HG02798 (cell line): ENCODE data around the gene EMB.
"Not testable (repeated sequence)": the region's sequence is repeated elsewhere in the genome, so short reads cannot be mapped to it uniquely, and the experiment has no call there.

ENCODE experiments used
- ATAC-seq: cut with Tn5 transposase; IDR thresholded peaks from one replicate; pipeline ENCODE4 v1.9.1; 2021; ENCODE audit warnings: mild to moderate bottlenecking; ENCODE audit not compliant: unreplicated experiment, poor library complexity

EMB gene, protein sequence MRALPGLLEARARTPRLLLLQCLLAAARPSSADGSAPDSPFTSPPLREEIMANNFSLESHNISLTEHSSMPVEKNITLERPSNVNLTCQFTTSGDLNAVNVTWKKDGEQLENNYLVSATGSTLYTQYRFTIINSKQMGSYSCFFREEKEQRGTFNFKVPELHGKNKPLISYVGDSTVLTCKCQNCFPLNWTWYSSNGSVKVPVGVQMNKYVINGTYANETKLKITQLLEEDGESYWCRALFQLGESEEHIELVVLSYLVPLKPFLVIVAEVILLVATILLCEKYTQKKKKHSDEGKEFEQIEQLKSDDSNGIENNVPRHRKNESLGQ

DNA sequence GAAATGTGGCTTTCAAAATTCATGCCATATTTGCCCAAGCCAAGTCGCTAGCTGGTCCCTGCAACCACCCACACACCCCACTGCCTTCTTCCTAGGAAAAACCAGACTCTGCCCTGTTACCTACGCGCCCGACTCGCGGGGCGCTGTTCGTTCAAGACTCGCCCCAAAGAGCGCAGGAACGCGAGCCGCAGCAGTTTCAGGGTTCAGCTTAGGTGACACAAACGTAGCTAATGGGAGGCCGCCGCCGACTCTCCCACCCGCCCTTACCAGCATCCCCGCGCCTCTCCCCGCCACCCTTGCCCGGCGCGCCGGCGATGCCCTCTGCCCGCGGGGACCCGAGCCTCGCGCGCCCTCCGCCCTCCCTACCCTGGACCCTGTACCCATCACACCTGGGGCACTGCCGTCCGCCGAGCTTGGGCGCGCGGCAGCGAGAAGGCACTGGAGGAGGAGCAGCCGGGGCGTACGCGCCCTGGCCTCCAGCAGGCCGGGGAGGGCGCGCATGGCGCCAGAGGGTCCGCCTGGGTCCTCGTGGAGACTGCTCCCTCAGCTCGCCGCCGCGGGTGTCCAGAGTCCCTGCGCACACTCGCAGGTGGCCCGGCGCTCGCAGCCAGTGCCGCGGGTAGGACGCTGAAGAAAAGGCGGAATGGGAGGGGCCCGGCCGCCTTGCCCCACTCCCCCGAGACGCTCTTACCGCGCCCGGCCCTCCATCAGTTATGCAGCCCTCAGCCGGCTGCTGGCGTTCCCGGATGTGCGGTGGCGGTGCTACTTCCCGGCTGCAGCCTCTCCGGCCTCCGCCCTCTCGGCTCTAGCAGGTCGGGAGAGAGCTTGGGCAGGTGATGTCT, at the start of gene EMB:
Gene EMB, minus strand, starts transcription at position 638 of the 842 bp plus-strand sequence. Its CDS starts 137 bp downstream, at position 501.
- peak; percentile 58 for ATAC-seq

DNA sequence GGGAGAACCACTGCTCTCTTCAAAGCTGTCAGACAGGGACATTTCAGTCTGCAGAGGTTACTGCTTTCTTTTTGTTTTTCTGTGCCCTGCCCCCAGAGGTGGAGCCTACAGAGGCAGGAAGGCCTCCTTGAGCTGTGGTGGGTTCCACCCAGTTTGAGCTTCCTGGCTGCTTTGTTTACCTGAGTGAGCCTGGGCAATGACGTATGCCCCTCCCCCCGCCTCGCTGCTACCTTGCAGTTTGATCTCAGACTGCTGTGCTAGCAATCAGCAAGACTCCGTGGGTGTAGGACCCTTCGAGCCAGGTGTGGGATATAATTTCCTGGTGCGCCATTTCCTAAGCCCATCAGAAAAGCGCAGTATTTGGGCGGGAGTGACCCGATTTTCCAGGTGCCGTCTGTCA, 48.4 kb upstream of the EMB start:
- ATAC-seq, result not testable (repeated sequence)

DNA sequence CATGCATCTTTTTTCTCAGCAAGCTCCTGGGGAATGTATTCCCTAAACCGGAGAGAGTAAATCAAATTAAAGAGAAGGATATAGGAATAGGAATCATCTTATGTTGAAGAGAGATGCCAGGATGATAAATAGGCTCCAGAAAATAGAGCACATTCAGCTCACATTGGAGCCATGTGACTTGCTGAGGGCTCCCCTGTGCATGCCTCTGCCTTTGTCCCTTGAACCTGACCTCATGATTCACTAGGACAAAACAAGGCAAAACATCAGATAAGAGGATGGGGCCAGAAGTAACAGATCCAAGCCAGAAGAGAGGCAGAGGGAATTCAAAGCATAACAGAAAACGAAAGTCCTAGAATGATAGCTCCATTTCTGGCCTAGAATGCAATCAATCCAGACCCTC, 37.7 kb upstream of the EMB start:
- ATAC-seq, result not testable (repeated sequence)

DNA sequence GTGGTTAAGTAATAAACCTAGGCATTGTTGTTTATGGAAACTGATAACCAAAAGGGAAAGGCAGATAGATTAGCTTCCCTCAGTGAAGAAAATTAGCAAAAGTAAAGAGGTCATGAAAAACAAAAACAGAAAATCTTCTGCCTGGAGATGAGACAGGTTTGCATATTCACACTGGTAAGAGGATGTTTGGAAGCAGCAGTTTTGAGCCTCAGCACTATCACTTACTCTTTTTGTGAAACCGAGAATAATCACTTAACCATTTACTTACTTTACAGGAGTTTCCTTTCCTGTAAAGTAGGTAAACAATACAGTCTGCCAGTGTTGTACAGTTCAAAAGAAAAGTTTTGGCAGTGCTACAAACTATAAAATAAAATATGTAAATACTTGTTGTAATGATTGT, 35.5 kb upstream of the EMB start:
- peak; percentile 95 for ATAC-seq

DNA sequence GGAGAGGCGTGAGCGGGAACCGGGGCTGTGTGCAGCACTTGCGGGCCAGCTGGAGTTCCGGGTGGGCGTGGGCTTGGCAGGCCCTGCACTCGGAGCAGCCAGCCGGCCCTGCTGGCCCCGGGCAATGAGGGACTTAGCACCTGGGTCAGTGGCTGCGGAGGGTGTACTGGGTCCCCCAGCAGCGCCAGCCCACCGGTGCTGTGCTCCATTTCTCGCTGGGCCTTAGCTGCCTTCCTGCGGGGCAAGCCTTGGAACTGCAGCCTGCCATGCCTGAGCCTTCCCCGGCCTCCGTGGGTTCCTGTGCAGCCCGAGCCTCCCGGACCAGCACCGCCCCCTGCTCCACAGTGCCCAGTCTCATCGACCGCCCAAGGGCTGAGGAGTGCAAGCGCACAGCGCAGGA, 23.9 kb upstream of the EMB start:
- not testable (repeated sequence) for ATAC-seq

DNA sequence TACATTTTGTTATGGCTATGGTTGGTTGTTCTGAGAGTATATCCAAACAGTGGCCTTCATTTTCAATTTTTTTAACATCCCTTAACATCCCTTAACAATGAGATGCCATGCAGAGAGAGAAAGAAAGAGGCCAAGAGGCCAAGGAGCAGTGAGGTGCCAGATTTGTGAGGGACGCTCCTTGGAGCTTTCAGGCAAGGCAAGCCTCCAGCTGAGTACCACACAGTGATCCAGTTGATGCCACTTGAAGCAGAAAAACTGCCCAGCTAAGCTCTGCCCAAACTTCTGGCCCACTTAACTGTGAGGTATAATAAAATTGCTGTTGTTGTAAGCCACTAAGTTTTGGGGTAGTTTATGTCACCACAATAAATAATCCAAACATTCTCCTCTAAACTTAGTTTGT, 22.6 kb upstream of the EMB start:
- ATAC-seq, result no peak

DNA sequence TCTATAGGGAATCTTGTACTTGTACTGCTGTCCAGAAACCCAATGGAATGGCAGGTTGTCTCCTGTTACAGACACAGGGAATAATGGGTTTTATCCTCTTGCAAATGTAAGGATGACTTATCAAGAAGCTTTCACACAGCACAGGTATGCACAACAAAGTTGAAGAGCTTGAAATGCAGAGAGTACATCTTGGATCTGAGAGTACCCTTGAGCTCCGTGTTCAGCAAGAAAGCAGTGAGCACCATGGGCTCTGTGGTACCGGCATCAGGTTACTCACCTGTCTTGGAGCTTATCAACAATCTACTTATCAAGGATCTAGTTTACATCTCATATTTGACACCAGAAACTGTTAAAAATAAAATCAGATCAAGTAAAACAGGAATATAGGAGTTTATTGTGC, 22.0 kb upstream of the EMB start:
- no peak for ATAC-seq

DNA sequence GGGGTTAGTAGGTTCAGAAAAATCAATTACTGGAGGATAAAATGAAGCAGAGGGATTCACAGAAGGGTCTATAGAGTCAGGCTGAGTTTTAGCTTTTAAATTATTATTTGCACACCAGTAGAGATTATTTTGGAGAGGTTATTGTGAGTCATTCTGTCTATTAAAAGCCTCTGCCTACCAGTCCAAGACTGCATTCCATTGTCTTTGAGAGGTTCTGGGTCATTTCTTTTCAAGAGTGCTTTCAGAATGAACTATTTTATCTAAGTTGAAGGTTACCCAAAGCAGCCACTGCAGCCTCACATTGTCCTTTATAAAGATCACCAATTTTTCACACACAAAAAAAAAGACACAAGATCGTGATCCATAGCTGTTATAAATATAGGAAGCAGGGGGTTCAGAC, 21.5 kb upstream of the EMB start:
- ATAC-seq, result not testable (repeated sequence)

DNA sequence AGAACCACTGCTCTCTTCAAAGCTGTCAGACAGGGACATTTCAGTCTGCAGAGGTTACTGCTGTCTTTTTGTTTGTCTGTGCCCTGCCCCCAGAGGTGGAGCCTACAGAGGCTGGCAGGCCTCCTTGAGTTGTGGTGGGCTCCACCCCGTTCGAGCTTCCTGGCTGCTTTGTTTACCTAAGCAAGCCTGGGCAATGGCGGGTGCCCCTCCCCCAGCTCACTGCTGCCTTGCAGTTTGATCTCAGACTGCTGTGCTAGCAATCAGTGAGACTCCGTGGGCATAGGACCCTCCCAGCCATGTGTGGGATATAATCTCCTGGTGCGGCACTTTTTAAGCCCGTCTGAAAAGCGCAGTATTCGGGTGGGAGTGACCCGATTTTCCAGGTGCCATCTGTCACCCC, 17.3 kb upstream of the EMB start:
- ATAC-seq, result not testable (repeated sequence)

DNA sequence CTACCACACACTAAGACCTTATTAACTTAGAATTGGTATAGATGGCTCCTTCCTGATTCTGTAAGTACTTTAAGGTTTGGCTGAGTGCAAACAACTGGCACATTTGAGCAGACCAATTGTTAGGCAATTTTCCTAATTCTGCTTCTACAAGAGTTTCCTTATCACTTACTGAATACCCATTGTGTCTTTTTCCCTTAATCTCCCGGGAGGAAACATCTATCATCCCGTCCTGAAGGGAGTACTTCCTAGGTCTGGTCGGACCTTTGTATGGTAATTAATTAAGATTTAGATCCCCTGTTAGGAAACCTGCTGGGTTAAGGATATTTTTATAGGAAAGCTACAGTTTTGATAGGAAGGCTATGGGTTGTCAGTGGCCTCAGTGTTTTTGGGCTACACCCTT, 8.2 kb upstream of the EMB start:
- ATAC-seq, result not testable (repeated sequence)

DNA sequence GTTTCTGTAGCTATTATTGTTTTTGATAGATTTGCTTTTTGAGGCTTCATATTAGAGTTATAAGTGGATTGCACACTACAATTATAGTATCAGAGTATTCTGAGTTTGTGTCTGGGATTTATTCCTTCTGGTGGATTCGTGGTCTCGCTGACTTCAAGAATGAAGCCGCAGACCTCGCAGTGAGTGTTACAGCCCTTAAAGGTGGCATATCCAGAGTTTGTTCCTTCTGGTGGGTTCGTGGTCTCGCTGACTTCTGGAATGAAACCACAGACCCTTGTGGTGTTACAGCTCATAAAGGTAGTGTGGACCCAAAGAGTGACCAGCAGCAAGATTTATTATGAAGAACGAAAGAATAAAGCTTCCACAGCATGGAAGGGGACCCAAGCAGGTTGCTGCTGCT, 6.9 kb upstream of the EMB start:
- no peak for ATAC-seq

DNA sequence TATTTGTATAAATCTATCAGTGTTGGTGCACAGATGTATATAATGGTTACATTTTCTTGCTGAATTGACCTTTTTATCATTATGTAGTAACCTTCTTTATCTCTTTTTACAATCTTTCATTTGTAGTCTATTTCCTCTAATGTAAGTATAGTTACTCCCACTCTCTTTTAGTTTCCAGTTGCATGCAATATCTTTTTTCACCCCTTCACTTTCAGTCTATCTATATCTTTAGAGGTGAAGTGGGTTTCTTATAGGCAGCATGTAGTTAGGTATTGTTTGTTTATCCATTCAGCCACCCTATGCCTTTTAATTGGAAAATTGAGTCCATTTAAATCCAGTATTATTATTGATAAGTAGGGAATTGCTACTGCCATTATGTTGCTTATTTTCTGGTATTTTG, 6.1 kb upstream of the EMB start:
- ATAC-seq, result no peak

DNA sequence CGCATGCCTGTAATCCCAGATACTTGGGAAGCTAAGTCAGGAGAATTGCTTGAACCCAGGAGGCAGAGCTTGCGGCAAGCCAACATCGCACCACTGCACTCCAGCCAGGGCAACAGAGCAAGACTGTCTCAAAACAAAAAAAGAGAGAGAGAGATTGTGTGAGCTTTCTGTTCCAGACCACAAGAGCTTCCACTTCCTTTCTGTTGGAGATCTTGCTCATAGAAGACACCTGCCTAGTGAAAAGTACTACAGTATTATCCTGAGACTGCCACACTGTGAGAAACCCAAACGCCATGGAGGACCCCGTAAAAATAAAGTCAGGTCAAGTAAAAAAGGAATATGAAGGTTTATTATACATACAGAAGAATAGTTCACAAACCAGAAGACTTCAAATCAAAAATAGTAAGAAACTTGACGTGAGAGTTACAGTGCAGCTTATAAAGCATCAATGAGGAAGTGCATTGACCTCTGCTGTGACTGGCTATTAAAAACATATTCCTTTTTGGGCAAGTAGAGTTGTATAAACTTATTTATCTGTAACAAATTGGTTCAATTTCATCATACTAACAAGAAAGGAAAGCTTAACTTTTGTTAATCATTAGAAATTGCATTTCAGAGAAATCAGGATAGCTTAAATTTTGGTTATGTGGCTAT, 4.3 kb upstream of the EMB start:
- peak; percentile 82 for ATAC-seq

DNA sequence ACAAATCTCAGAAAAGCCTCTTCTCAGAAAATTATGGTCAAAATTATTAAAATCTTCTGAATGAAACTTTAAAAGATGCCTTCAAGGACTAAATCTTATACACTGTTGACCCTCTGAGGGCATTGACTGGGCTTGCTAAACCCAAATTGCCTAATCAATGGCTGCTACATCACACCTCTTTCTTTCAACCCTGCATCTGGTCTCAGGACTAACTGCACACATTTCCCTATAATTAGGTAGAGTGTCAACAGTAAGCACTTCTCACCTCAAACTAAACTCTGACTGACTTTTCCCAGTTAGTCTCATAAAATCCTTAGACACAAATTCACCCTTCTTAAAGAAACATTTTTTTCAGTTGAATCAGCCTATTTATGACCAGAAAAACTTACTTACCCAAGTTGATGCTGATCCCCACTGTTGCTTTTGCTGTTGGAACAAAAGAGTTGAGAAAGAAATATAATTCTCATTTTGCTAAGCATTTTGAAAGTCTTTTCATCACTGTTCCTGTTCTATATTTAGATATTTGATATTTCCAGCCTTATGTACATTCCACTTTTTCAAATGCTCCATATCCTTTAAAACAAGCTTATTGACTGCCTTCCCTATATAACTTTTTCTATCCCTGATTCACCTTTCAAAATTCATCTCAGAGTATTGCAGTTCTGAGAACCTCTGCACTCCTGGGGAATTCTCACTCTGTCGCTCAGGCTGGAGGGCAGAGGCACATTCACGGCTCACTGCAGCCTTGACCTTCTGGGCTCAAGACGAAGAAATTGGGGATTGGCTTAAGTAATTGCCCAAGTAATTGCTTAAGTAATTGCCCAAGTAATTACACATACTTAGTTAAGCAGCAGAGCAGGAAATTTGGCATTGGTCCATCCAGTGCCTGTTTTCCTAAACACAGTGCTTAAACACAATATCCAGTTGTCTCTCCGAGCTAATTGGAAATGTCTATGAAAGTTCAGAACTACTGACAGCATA, 1.8 kb upstream of the EMB start:
- ATAC-seq, result not testable (repeated sequence)

DNA sequence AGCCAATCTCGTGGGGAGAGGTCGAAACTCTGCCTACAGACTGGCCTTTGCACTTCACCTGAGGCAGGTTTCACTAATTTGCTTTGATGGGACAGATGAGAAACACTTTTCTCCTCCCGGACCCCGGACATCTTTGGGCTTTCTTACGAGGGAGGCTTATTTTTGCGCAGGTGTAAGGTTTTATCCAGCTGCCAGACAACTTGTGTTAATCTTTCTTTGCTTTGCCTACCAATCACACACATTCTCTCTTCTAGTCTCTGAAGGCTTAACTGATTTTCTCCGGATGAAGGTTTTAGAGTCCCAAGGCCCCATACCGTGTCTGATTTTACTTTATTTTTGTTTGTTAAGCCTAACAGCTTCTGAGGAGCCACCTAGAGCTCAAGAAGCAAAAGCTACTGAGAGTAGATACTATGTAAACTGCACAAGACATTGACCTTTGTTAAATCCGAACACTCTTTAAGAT, 436 bp upstream of the EMB start:
- ATAC-seq, result no peak

DNA sequence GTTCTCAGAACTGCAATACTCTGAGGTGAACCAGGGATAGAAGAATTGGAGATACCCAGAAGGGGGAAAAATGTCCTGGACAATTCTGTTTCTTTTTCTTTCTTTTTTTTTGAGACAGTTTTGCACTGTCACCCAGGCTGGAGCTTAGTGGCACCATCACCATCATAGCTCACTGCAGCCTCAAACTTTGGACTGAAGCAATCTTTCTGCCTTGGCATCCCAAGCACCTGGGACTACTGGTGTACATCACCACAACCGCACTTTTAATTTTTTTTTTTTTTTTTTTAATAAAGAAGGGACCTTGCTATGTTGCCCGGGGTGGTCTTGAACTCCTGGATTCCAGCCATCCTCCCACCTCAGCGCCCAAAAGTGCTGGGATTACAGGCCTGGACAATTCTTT, 1.9 kb downstream of the EMB start:
- ATAC-seq, result no peak

DNA sequence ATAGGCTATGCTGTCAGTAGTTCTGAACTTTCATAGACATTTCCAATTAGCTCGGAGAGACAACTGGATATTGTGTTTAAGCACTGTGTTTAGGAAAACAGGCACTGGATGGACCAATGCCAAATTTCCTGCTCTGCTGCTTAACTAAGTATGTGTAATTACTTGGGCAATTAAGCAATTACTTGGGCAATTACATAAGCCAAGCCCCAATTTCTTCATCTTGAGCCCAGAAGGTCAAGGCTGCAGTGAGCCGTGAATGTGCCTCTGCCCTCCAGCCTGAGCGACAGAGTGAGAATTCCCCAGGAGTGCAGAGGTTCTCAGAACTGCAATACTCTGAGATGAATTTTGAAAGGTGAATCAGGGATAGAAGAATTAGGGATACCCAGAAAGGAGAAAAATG, 3.0 kb downstream of the EMB start:
- not testable (repeated sequence) for ATAC-seq

DNA sequence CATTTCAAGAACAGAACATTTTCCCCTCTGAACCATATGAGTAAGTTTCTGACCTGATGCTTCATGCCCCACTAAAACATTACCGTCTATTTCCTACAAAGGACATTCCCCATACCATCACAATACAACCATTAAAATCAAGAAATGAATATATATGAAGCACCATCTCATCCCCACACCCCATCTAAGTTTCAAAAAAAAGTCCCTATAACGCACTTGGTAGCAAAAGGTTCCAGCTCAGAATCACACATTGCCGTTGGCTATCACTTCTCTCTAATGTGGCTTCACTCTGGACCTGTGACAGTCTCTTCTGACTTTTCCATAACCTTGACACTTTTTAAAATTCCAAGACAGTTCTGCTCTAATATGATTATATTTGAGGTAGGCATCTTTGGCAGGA, 5.9 kb downstream of the EMB start:
- no peak for ATAC-seq

DNA sequence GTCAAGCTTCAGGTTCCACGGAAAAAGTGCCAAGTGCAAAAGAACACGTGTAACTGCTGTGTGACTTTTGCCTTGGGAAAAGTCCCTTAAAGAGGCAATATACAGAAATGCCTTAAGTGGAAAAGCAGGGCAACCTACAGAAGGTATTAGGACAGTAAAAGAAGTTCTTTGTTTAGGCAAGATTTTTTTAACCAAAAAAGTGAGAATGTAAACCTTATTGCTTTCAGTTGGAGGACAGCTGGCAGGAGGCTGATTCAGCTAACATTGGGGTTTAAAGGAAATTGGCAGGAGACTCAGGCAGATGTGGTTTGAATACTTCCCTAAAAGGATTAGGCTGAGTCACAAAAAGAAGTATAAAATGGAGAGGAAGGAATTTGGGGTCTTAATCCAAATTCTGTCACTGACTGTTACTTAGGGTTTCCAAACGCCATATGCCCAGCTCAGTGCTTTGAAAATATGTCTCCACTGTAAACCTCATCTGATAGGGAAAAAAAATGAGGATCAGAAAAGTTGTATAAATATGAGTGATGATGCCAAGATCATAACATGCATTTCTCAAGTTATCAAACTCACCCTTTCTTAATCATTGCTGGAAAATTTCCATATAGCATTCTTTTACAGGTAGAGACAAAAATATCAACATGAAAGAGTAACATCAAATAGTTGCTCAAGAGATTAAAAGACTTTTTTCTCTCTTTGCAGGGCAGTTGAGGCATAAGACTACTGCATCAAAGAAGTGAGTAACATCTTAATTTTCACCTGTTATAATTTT, 9.8 kb downstream of the EMB start:
- not testable (repeated sequence) for ATAC-seq
